WTC11 (cell line): ENCODE results near the gene ATP2B2. TPM values are rescaled to one million over a fixed set of nuclear protein-coding genes. Genes with fewer than 3 reads are reported as not detected.
A peak's percentile ranks its signal among the peaks of the same experiment; 100 is the strongest.

Source experiments
- ATAC-seq: fragments of 200-7000 bp; cut with Tn5 transposase; 2 replicates; pipeline ENCODE4 v1.10.0; 2021; ENCODE audit warnings: mild to moderate bottlenecking, moderate library complexity
- CTCF ChIA-PET: fragments of 300-600 bp; sonication (Branson Sonifier 250); formaldehyde crosslinking; loops from one replicate; lab custom pipeline; 2021; ENCODE audit warnings: antibody characterized with exemption; lab: Charles Lee
- POLR2A ChIA-PET: fragments of 350-600 bp; sonication (Branson Sonifier 250); formaldehyde crosslinking; loops from one replicate; lab custom pipeline; 2021; ENCODE audit warnings: antibody characterized with exemption; lab: Charles Lee
- DNase-seq: peaks from one replicate; pipeline ENCODE4 v3.0.0; 2021; ENCODE audit warnings: low spot score
- H3K27ac Mint-ChIP-seq: 2 replicates; pipeline ENCODE4 v1.8.0; 2021; ENCODE audit warnings: mixed read lengths
- H3K27me3 Mint-ChIP-seq: 2 replicates; pipeline ENCODE4 v1.8.0; 2021; ENCODE audit warnings: low read depth, mild to moderate bottlenecking, moderate library complexity, mixed read lengths
- H3K36me3 Mint-ChIP-seq: 2 replicates; pipeline ENCODE4 v1.8.0; 2021; ENCODE audit warnings: mixed read lengths
- H3K4me1 Mint-ChIP-seq: 2 replicates; pipeline ENCODE4 v1.8.0; 2022; ENCODE audit warnings: mixed read lengths
- H3K4me3 Mint-ChIP-seq: 2 replicates; pipeline ENCODE4 v1.8.0; 2021; ENCODE audit warnings: mild to moderate bottlenecking, moderate library complexity, mixed read lengths
- H3K9me3 Mint-ChIP-seq: 2 replicates; pipeline ENCODE4 v1.8.0; 2021; ENCODE audit warnings: mixed read lengths
- CREB1 ChIP-seq: sonication (generic); formaldehyde crosslinking; IDR thresholded peaks from 2 replicates; pipeline ENCODE4 v1.8.0; 2023; ENCODE audit warnings: mild to moderate bottlenecking, missing genetic modification reagents
- E2F1 ChIP-seq: sonication (generic); formaldehyde crosslinking; IDR thresholded peaks from 2 replicates; pipeline ENCODE4 v1.8.0; 2022; ENCODE audit warnings: mild to moderate bottlenecking, missing genetic modification reagents
- FOXJ3 ChIP-seq: sonication (generic); formaldehyde crosslinking; IDR thresholded peaks from 2 replicates; pipeline ENCODE4 v1.9.0; 2021; ENCODE audit warnings: missing genetic modification reagents, mild to moderate bottlenecking, borderline replicate concordance
- FOXP4 ChIP-seq: sonication (generic); formaldehyde crosslinking; IDR thresholded peaks from 2 replicates; pipeline ENCODE4 v1.8.0; 2022; ENCODE audit warnings: mild to moderate bottlenecking, missing genetic modification reagents
- GRHL2 ChIP-seq: fragments of 250-450 bp; sonication (Bioruptor Pico); IDR thresholded peaks from 2 replicates; pipeline ENCODE4 v1.8.0; 2022; ENCODE audit warnings: mild to moderate bottlenecking, moderate library complexity; ENCODE audit not compliant: insufficient replicate concordance, severe bottlenecking
- HMGXB4 ChIP-seq: sonication (generic); formaldehyde crosslinking; IDR thresholded peaks from 2 replicates; pipeline ENCODE4 v1.8.1; 2023; ENCODE audit warnings: mild to moderate bottlenecking, moderate library complexity, missing genetic modification reagents
- IRF2 ChIP-seq: sonication (generic); formaldehyde crosslinking; IDR thresholded peaks from 2 replicates; pipeline ENCODE4 v1.8.0; 2022; ENCODE audit warnings: low read depth, missing genetic modification reagents, borderline replicate concordance
- JUN ChIP-seq: sonication (generic); formaldehyde crosslinking; IDR thresholded peaks from 2 replicates; pipeline ENCODE4 v1.8.0; 2023; ENCODE audit warnings: mild to moderate bottlenecking, missing genetic modification reagents
- KAT7 ChIP-seq: sonication (generic); formaldehyde crosslinking; IDR thresholded peaks from 2 replicates; pipeline ENCODE4 v1.8.1; 2023; ENCODE audit warnings: missing genetic modification reagents, mild to moderate bottlenecking, borderline replicate concordance
- PRRX2 ChIP-seq: fragments of 250-450 bp; sonication (Bioruptor Pico); IDR thresholded peaks from 2 replicates; pipeline ENCODE4 v1.8.0; 2021; ENCODE audit warnings: mild to moderate bottlenecking
- SMAD3 ChIP-seq: sonication (generic); formaldehyde crosslinking; IDR thresholded peaks from 2 replicates; pipeline ENCODE4 v1.8.0; 2022; ENCODE audit warnings: missing genetic modification reagents, mild to moderate bottlenecking, borderline replicate concordance
- TP53 ChIP-seq: sonication (generic); formaldehyde crosslinking; IDR thresholded peaks from 2 replicates; pipeline ENCODE4 v1.8.1; 2023; ENCODE audit warnings: mild to moderate bottlenecking, missing genetic modification reagents
- ZNF232 ChIP-seq: sonication (generic); formaldehyde crosslinking; IDR thresholded peaks from 2 replicates; pipeline ENCODE4 v1.8.0; 2022; ENCODE audit warnings: mild to moderate bottlenecking, missing genetic modification reagents
- ZNF423 ChIP-seq: fragments of 250-450 bp; sonication (Bioruptor Pico); IDR thresholded peaks from 2 replicates; pipeline ENCODE4 v2.1.2; 2022; ENCODE audit warnings: mild to moderate bottlenecking, moderate library complexity
- ZNF671 ChIP-seq: fragments of 250-450 bp; sonication (Bioruptor Pico); IDR thresholded peaks from 2 replicates; pipeline ENCODE4 v1.8.0; 2021; ENCODE audit warnings: mild to moderate bottlenecking
- total RNA-seq: library from RNA; stranded (reverse); gene quantifications from 3 replicates; pipeline ENCODE4 v1.2.3, GENCODE V29; 2021
- TF ChIP-seq, protein P1 (sequence below): sonication (generic); formaldehyde crosslinking; IDR thresholded peaks from 2 replicates; pipeline ENCODE4 v1.8.1; 2023; ENCODE audit warnings: mild to moderate bottlenecking, missing genetic modification reagents, moderate library complexity
- TF ChIP-seq, protein P2 (sequence below): fragments of 250-450 bp; sonication (Bioruptor Pico); IDR thresholded peaks from 2 replicates; pipeline ENCODE4 v1.9.0; 2021; ENCODE audit warnings: mild to moderate bottlenecking
- TF ChIP-seq, protein P3 (sequence below): fragments of 250-450 bp; sonication (Bioruptor Pico); IDR thresholded peaks from 2 replicates; pipeline ENCODE4 v1.9.0; 2021; ENCODE audit warnings: moderate library complexity, mild to moderate bottlenecking, inconsistent platforms, borderline replicate concordance

The ATP2B2 gene
- total RNA-seq, 1 experiment from 2014 or later: 0.48 TPM

DNA sequence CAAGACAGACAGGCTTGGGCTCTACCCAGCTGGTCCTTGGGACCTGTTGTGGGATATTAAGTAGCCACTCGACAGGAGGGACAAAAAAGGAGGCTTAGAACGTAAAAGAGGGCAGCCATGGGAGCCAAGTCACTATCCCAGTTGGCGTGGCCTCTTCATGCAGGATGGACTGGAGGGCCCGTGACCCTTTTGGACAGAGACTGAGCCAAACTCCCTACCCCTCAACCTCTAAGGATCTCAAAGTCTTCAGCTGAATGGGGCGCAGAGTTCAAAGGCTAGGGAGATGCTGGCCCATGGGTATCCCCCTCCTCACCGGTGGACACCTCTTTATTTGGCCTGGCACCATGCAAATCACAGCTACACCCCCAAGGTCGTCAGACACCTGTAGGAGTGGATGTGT lies 126.6 kb downstream of the ATP2B2 start (continued):
- TF ChIP-seq KAT7 (no peak), ZNF232 (CRISPR knock-in tag) (no peak)

DNA sequence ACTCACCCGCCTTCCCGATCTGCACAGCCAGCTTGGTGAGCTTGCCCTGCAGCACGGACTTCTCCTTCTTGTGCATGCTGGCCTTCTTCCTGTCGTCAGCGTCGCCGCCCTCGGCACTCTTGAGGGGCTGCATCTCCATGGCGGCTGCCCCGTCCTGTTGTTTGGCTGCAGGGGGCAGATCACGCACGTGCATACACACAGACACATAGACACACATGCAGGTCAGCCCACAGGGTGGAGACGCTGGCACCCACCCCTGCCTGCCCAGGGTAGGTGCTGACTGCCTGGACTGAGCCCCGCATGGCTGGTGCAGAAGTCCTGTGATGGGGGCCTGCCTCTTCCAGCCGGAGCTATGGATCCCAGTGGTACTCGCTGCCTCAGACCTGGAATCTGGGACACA lies 127.1 kb downstream of the ATP2B2 start:
- POLR2A ChIA-PET: no interaction called here
- CTCF ChIA-PET: interaction anchor here (1.2 kb wide), 1 partner anchor 12 kb away, joined by 3 read pairs; no protein-coding TSS in a partner anchor
- no peaks in the 10 kb centered on the region for H3K27me3 Mint-ChIP-seq
- no peak overlapping the region for H3K4me3 Mint-ChIP-seq
- no peak overlapping the region for H3K27ac Mint-ChIP-seq
- H3K4me1 Mint-ChIP-seq: peaks cover 29% of the 10 kb centered on the region
- DNase-seq (no peak), ATAC-seq (no peak)
- TF ChIP-seq, protein P1, sequence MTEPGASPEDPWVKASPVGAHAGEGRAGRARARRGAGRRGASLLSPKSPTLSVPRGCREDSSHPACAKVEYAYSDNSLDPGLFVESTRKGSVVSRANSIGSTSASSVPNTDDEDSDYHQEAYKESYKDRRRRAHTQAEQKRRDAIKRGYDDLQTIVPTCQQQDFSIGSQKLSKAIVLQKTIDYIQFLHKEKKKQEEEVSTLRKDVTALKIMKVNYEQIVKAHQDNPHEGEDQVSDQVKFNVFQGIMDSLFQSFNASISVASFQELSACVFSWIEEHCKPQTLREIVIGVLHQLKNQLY (CRISPR knock-in tag): no peak
- TF ChIP-seq FOXJ3 (CRISPR knock-in tag) (no peak), TP53 (CRISPR knock-in tag) (no peak), ZNF232 (CRISPR knock-in tag) (no peak), IRF2 (no peak), HMGXB4 (CRISPR knock-in tag) (no peak), JUN (CRISPR knock-in tag) (no peak), PRRX2 (CRISPR knock-in tag) (no peak), FOXP4 (no peak)
- no peaks in the 10 kb centered on the region for H3K9me3 Mint-ChIP-seq
- no peaks in the 10 kb centered on the region for H3K36me3 Mint-ChIP-seq

DNA sequence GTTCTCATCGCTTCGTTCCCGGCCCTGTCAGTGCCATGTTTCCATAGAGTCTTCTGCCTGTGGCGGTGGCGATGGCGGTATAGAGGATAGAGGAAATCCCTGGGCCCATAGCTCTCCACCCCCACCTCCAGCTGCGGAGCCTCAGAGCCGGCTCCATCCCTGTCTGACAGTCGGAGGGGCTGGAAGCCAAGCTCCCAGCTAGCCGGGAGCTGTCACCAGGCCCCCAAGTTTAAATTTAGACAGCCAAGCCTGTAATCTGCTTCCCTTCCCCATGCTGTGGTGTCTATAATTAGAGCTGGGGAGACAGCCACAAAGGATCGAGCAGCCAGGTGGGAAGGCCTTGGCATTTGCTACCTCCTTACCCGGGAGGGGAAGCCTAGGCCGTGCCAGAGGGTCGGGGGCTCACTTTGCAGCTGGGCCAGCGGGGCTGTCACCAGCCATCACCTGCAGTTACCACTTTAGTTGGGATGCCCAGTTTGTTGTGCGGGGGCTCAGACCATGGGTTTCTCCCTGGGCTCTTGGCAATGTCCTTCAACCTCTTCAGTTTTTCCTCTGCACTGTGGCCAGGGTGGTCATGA lies 128.1 kb downstream of the ATP2B2 start:
- DNase-seq (no peak), ATAC-seq (no peak)
- POLR2A ChIA-PET: interaction anchor here (0.7 kb wide), 1 partner anchor 163 kb away, joined by 4 read pairs; no protein-coding TSS in a partner anchor
- TF ChIP-seq GRHL2: no peak
- TF ChIP-seq, protein P2, sequence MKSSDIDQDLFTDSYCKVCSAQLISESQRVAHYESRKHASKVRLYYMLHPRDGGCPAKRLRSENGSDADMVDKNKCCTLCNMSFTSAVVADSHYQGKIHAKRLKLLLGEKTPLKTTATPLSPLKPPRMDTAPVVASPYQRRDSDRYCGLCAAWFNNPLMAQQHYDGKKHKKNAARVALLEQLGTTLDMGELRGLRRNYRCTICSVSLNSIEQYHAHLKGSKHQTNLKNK (CRISPR knock-in tag): no peak
- peaks cover 35% of the 10 kb centered on the region for H3K4me1 Mint-ChIP-seq
- no peaks in the 10 kb centered on the region for H3K27me3 Mint-ChIP-seq
- H3K9me3 Mint-ChIP-seq: no peaks in the 10 kb centered on the region
- no peaks in the 10 kb centered on the region for H3K36me3 Mint-ChIP-seq
- CTCF ChIA-PET: interaction anchor here (1.2 kb wide), 1 partner anchor 11 kb away, joined by 3 read pairs; no protein-coding TSS in a partner anchor
- H3K4me3 Mint-ChIP-seq: no peak overlapping the region
- H3K27ac Mint-ChIP-seq: no peak overlapping the region

DNA sequence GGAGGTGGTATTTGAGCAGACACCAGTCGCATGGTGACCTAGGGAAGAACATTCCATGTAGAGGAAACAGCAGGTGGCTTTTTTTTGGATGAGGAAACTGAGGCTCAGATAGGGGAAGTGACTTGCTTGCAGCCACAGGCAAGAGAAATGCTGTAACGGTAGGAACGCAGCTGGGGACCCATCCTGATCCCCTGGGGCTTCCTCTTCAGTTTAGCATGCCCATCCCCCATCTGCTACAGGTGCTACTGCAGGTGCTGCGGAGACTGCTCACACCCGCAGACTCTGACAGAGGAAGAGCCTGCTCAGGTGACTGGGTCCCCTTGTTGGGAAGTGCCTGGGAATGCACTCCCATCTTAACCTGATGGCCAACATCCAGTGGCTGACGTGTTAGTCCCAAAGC lies 129.0 kb downstream of the ATP2B2 start:
- TF ChIP-seq, protein P2 (CRISPR knock-in tag): no peak
- TF ChIP-seq CREB1 (CRISPR knock-in tag) (no peak), KAT7 (no peak), ZNF423 (CRISPR knock-in tag) (peak; percentile 70), SMAD3 (CRISPR knock-in tag) (no peak), E2F1 (CRISPR knock-in tag) (no peak), ZNF671 (CRISPR knock-in tag) (no peak), JUN (CRISPR knock-in tag) (no peak)
- TF ChIP-seq, protein P3, sequence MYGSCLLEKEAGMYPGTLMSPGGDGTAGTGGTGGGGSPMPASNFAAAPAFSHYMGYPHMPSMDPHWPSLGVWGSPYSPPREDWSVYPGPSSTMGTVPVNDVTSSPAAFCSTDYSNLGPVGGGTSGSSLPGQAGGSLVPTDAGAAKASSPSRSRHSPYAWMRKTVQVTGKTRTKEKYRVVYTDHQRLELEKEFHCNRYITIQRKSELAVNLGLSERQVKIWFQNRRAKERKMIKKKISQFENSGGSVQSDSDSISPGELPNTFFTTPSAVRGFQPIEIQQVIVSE: no peak
- TF ChIP-seq, all 79 proteins: peak for 1
- no peak overlapping the region for H3K27ac Mint-ChIP-seq
- ATAC-seq (peak; percentile 17; the same call in 1 of the 2 replicates), DNase-seq (no peak)
- no peaks in the 10 kb centered on the region for H3K27me3 Mint-ChIP-seq
- H3K4me1 Mint-ChIP-seq: peaks cover 36% of the 10 kb centered on the region
- ChIA-PET POLR2A (interaction anchor here (0.5 kb wide), 1 partner anchor 37 kb away, joined by 3 read pairs; no protein-coding TSS in a partner anchor), CTCF (no interaction called here)
- H3K9me3 Mint-ChIP-seq: peaks cover 5% of the 10 kb centered on the region; the same call in 1 of the 2 replicates
- no peak overlapping the region for H3K4me3 Mint-ChIP-seq
- no peaks in the 10 kb centered on the region for H3K36me3 Mint-ChIP-seq
